ENCODE measurements around the gene TBC1D9.

GRCh38 chr4:140755774-140756318 lies 339 bp downstream of the TBC1D9 start:
- no peak for TF ChIP-seq CTCF (IDR thresholded peaks at IDR 0.05 in 2 of 3, conservative IDR thresholded peaks at IDR 0.05 in 1 of 3; ENCODE audit: borderline replicate concordance in 1 of 3, insufficient read depth in 1 of 3, low read depth in 2 of 3, low read length in 2 of 3)
- TF ChIP-seq EZH2 (IDR thresholded peaks at IDR 0.05) = no peak
- TF ChIP-seq CBX3 (IDR thresholded peaks at IDR 0.05; ENCODE audit: low read depth) = no peak
- TF ChIP-seq RAD21 (IDR thresholded peaks at IDR 0.05; ENCODE audit: low read depth) = no peak
